Stimulated activated CD8-positive, alpha-beta memory T cell treated with anti-CD3 and anti-CD28 coated beads, Interleukin-2, amount 100 ng/mL, for 1 hour (primary cell): ENCODE data around the gene CTSC.

Experiments used
- DNase-seq, 2 donors: peaks; one replicate each; pipeline ENCODE4 v3.0.0-alpha.2; 2020; ENCODE audit warnings: low read depth in 2 of 2

Gene CTSC

GRCh38 chr11:88317536-88317935 is 20.0 kb downstream of the CTSC start:
- DNase-seq, result no peak

GRCh38 chr11:88315981-88316441 is 21.5 kb downstream of the CTSC start:
- DNase-seq, result no peak

DNA sequence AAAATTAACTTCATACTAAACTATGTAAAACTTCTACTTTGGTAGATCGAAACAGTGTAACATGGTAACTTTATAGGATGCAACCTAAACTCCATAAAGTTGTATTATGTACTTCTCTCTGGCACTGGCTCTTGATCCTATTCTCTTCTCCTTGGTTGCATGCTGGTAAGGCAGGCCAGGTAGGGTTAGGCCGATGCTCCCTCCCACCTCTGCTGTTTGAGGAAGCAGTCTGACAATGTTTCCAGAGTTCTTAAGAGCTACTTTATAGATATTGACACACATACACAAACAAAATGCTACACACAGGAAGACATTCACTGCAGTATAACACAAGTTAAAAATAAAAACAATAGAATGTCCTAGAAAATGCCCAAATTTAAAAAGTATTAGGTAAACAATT is 22.5 kb downstream of the CTSC start:
- DNase-seq, result no peak

DNA sequence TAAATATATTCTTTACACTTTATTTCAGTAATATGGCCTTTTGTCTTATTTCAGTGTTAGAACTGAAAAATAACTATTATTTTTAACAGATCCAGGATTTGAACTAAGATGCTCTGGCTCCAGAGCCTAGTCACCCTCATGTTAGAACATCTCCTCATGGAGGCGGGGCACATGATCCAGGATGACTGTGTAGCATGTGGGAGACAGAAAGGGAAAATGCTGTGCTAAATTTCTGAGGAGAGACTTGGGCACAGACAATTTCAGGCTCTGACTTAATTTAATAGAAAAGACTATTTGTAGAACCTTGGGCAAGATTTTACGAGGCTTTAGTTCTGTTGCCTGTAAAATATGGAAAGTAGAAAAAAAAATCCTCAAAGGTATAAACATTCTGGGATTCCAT is 24.1 kb downstream of the CTSC start:
- DNase-seq, result no peak

- no peak for DNase-seq
Measured at GRCh38 chr11:88312628-88313027, 24.9 kb downstream of the CTSC start.

GRCh38 chr11:88310246-88310645 is 27.3 kb downstream of the CTSC start:
- DNase-seq, result no peak

DNA sequence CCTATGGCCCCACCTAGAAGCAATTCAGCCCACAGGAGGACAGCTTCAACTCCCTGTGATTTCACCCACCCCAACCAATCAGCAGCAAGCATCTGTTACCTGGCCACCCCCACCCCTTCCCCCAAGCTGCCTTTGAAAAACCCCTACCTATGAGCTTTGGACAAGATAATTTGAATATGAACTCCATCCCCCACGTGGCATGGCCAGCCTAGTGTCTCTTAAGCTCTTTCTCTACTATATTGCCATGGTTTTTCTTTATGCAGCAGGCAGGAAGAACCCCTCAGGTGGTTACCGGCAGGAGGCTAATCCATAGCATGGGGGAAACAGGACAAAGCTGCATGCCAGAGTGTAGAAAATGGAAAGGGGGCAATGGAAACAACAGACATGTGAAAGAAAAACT is 29.0 kb downstream of the CTSC start:
- DNase-seq, result no peak

- DNase-seq, result no peak
Measured at GRCh38 chr11:88307749-88308425, 29.6 kb downstream of the CTSC start.

GRCh38 chr11:88306785-88307184 is 30.8 kb downstream of the CTSC start:
- DNase-seq, result no peak

GRCh38 chr11:88305430-88305829 is 32.1 kb downstream of the CTSC start:
- DNase-seq, result no peak

GRCh38 chr11:88304352-88304751 is 33.2 kb downstream of the CTSC start:
- no peak for DNase-seq

GRCh38 chr11:88303037-88303436 is 34.5 kb downstream of the CTSC start:
- no peak for DNase-seq

- no peak for DNase-seq
Measured at GRCh38 chr11:88301488-88302140, 35.9 kb downstream of the CTSC start.

DNA sequence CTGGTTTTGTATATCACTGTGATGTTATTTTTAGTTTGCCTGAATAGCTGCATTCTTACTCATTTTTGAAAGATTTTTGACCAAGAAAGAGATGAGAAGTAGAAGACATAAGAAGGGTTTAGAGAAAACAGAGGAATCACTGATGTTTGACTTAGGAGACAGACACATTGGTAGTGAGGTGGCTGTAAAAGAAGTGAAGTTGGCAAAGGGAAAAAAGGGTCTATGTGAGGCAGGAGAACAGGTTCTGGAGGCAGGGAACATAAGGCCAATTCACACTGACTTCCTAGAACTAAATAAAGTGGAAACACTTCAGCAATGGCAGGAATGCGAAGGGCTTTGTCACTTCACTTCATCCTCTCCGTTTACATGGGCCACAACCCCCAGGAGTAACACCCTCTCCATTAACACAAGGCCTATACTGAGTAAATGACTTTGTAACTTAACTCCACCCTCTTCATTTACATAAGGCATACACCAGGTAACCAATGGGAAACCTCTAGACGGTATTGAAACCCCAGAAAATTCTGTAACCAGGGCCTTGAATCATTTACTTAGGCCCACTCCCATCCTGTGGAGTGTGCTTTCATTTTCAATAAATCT is 36.5 kb downstream of the CTSC start:
- no peak for DNase-seq

GRCh38 chr11:88297863-88298262 is 39.7 kb downstream of the CTSC start:
- DNase-seq, result no peak

DNA sequence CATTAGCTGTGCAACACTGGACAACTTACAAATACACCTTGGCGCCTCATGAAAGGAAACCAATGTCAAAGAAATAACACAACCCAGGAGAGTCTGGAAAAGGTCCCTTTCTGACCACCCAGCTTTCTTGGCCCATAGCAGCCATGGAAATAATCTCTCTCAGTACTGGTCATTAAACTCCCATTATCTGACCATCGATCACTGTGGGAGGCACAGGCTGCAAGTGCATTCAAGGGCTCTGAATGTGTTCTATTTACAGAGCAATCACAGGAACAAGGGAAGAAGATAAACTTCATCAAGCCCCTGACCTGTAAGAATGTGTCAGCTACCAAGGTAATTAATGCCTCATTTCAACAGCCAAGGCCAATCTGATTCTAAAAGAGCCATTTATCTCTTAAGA is 40.1 kb downstream of the CTSC start:
- no peak for DNase-seq

DNA sequence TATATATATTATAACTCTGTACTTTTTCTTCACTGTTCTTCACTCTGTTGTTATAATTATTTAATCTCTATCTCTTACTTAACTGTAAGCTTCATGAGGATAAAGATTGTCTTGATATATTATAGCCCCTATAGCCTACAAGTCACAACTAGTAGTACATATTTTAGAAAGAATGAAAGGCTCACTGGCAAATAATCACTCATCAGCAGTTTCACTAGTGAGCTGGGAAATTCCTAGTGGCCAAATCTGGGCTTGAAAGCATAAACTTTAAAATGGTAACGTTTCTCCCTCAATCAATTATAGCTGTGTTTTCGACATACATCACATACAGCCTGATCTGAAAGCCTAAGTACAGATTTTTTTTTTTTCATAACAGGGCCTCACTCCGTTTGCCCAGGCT is 42.5 kb downstream of the CTSC start:
- no peak for DNase-seq

DNA sequence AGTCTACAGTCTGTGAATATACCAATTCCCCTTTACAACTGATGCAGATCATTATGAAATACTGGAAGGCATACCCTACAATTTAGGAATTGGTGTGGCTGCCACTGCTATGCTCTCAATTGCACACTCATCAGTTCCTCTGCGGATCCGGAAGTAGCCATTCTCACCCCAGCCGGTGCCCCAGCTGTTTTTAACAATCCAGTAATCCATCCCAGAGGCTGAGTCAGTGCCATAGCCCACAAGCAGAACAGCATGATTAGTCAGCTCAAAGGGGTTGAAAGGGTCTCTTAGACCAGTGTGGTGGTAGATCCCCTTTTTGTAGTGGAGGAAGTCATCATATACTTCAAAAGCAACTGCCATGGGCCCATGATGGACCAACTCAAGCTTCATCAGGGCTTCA is 43.6 kb downstream of the CTSC start:
- no peak for DNase-seq

DNA sequence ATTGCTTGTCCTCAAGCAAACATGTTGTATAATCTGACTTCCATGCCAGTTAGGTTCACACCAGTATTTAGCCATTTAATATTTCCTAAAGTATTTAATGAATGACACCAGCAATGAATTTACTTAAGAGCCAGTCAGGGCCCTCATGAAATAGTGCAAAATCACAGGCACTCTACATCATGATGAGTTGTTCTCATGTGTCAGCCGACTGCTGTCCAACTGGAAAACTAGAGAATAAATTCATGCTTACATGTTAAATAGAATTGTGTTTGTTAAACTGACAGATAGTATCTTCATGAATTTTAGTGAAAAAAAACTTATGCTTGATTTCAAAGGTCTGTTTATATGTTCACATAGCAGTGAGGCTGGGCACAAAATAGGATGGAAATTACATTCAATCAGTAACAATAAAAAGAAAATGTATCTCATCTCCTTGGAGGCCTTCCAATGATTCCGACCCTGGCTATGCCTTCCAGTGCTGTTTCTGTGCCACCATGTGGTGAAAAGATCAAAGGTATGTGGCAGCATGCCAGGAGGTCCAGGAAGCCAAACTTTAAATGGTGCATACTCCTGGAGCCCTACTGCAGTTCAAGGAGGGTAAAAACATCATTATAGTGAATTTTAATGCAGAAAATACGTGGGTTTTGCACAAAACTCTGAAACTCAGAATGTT is 45.2 kb downstream of the CTSC start:
- no peak for DNase-seq

DNA sequence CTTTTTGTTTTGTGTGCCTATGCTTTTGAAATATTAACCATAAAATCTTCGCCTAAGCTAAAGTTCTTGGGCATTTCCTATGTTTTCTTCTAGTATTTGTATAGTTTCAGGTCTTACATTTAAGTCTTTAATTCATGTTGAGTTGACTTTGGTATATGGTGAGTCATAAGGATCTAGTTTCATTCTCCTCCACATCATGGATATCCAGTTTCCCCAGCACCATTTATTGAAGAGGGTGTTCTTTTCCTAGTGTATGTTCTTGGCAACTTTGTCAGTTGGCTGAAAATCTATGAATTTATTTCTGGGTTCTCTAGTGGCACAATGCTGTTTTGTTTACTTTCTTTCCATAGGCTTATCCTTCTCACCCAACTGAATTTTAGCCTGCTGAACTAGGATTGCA is 49.0 kb downstream of the CTSC start:
- DNase-seq, result no peak

DNA sequence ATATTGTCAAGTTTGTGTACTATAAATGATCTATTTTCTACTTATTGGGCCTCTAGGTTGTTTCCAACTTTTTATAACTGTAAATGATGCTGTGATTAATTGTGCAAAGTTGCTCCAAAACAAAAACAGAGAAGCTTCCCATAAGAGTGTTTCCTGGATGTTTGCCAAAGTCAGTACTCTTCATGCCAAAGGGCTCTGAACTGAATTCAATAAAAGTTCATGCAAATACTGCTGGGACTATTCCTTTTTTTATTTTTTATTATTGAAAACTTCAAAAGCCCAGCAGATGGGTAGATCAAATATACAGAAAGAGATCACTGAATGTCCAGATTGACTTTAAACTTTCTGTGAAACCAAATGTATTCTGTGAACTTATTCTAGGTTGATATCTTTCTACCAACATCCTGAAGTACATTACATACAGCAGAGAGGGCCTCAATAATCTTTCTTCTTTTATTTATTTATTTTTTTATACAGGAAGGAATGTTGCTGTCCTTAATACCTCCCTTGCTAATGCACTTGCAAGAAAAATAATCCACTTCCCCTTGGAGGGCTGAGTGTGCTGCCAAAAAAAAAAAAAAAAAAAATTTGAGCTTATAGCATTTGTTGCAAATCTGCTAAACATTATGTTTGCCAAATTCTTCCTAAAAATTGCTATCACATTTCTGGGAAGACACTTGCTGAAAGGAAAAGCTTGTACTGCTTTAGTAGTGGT is 53.0 kb downstream of the CTSC start:
- DNase-seq, result no peak
